ENCODE data around the gene AS3MT. TPM values are rescaled to one million over a fixed set of nuclear protein-coding genes. Genes with fewer than 3 reads are reported as not detected.

The AS3MT gene
- total RNA-seq, 1 donor from 2014 or later: 20.2 TPM

- TF ChIP-seq, protein P1, sequence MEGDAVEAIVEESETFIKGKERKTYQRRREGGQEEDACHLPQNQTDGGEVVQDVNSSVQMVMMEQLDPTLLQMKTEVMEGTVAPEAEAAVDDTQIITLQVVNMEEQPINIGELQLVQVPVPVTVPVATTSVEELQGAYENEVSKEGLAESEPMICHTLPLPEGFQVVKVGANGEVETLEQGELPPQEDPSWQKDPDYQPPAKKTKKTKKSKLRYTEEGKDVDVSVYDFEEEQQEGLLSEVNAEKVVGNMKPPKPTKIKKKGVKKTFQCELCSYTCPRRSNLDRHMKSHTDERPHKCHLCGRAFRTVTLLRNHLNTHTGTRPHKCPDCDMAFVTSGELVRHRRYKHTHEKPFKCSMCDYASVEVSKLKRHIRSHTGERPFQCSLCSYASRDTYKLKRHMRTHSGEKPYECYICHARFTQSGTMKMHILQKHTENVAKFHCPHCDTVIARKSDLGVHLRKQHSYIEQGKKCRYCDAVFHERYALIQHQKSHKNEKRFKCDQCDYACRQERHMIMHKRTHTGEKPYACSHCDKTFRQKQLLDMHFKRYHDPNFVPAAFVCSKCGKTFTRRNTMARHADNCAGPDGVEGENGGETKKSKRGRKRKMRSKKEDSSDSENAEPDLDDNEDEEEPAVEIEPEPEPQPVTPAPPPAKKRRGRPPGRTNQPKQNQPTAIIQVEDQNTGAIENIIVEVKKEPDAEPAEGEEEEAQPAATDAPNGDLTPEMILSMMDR (IDR thresholded peaks at IDR 0.05; ENCODE audit: unreplicated experiment): peak; percentile 98
- Mint-ChIP-seq H3K4me3 (ENCODE audit: low read depth) (peak overlapping the region; percentile 94), H3K27me3 (peaks cover 21% of the 10 kb centered on the region), H3K9me3 (ENCODE audit: low read depth) (no peaks in the 10 kb centered on the region), H3K36me3 (ENCODE audit: insufficient read depth) (peaks cover 1% of the 10 kb centered on the region), H3K4me1 (ENCODE audit: low read depth) (peaks cover 25% of the 10 kb centered on the region), H3K27ac (peak overlapping the region; percentile 98)
- peak; percentile 79 for DNase-seq (ENCODE audit: low spot score, unreplicated experiment)
These were observed 48.2 kb downstream of the AS3MT start for GRCh38 chr10:102917314-102917961.

DNA sequence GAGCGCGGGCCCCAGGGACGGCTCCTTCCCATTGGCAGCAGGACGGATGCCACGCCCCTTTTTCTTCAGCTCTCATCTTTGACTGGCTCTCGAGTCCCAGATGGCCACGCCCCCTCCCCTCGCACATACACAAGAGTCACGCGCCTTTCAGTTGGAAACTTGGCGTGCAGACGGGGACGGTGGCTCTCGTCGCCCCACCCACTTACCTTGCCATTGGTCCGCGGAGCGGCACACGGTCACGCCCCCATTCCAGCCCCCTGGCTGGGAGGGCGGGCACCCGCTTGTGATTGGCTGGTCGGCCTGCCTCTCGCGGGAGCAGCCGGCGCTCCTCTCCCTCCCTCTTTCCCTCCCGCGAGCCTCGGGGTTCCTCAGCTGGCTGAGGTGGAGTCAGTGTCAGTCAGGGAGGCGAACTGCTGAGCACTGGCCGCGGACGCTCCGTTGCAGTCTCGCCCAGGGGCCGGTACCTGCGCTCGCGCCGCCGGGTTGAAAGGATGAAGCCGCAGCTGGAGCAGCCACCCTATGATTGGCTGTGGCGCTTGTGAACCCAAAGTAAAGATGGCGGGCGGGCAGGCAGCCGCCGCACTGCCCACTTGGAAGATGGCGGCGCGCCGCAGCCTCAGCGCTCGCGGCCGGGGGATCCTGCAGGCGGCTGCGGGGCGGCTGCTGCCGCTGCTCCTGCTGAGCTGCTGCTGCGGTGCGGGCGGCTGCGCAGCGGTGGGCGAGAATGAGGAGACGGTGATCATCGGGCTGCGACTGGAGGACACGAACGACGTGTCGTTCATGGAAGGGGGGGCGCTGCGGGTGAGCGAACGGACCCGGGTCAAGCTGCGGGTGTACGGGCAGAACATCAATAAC is 48.9 kb downstream of the AS3MT start, which contains the start of gene CNNM2:
CNNM2 (plus strand) TSS at position 333 of the 855 bp plus-strand sequence; CDS start at position 520, 187 bp downstream.
- peak; percentile 98 for DNase-seq (ENCODE audit: low spot score, unreplicated experiment)
- TF ChIP-seq, protein P1 (IDR thresholded peaks at IDR 0.05; ENCODE audit: unreplicated experiment): peak; percentile 16
- Mint-ChIP-seq H3K27me3 (peaks cover 21% of the 10 kb centered on the region), H3K27ac (peak within 1 kb of the TSS; percentile 98), H3K4me1 (ENCODE audit: low read depth) (peaks cover 27% of the 10 kb centered on the region), H3K9me3 (ENCODE audit: low read depth) (no peaks in the 10 kb centered on the region), H3K36me3 (ENCODE audit: insufficient read depth) (peaks cover 1% of the 10 kb centered on the region), H3K4me3 (ENCODE audit: low read depth) (peak within 1 kb of the TSS; percentile 94)

DNA sequence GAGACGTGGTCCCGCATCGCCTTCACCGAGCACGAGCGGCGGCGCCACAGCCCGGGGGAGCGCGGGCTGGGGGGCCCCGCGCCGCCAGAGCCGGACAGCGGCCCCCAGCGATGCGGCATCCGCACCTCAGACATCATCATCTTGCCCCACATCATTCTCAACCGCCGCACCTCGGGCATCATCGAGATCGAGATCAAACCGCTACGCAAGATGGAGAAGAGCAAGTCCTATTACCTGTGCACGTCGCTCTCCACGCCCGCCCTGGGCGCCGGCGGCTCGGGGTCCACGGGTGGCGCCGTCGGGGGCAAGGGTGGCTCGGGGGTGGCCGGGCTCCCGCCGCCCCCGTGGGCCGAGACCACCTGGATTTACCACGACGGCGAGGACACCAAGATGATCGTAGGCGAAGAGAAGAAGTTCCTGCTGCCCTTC is 49.6 kb downstream of the AS3MT start:
- peaks cover 1% of the 10 kb centered on the region for H3K36me3 Mint-ChIP-seq (ENCODE audit: insufficient read depth)
- peaks cover 21% of the 10 kb centered on the region for H3K27me3 Mint-ChIP-seq
- H3K4me1 Mint-ChIP-seq (ENCODE audit: low read depth): peaks cover 33% of the 10 kb centered on the region
- H3K27ac Mint-ChIP-seq: peak overlapping the region; percentile 98
- DNase-seq (ENCODE audit: low spot score, unreplicated experiment): no peak
- no peaks in the 10 kb centered on the region for H3K9me3 Mint-ChIP-seq (ENCODE audit: low read depth)
- TF ChIP-seq, protein P1 (IDR thresholded peaks at IDR 0.05; ENCODE audit: unreplicated experiment): no peak
- peak overlapping the region; percentile 94 for H3K4me3 Mint-ChIP-seq (ENCODE audit: low read depth)

GRCh38 chr10:102919246-102919959 is 50.1 kb downstream of the AS3MT start:
- peaks cover 21% of the 10 kb centered on the region for H3K27me3 Mint-ChIP-seq
- TF ChIP-seq, protein P1 (IDR thresholded peaks at IDR 0.05; ENCODE audit: unreplicated experiment): no peak

More at GRCh38 chr10:102919246-102919959, 50.1 kb downstream of the AS3MT start:
- DNase-seq (ENCODE audit: low spot score, unreplicated experiment): peak; percentile 23
- peaks cover 1% of the 10 kb centered on the region for H3K36me3 Mint-ChIP-seq (ENCODE audit: insufficient read depth)
- peak overlapping the region; percentile 9 for H3K27ac Mint-ChIP-seq
- peaks cover 36% of the 10 kb centered on the region for H3K4me1 Mint-ChIP-seq (ENCODE audit: low read depth)
- no peaks in the 10 kb centered on the region for H3K9me3 Mint-ChIP-seq (ENCODE audit: low read depth)
- peak overlapping the region; percentile 94 for H3K4me3 Mint-ChIP-seq (ENCODE audit: low read depth)

Data from progenitor cell of endocrine pancreas (in vitro differentiated cells).